GM12801 (cell line): ENCODE results near the gene CD79B.

Experiments used
- CTCF ChIP-seq: IDR thresholded peaks from one replicate; pipeline ENCODE4 v1.5.1; 2011; ENCODE audit warnings: control low read depth; ENCODE audit not compliant: insufficient read length; ENCODE audit errors: extremely low read depth

The CD79B gene

GRCh38 chr17:63960430-63960829, 28.3 kb upstream of the CD79B start:
- TF ChIP-seq CTCF = no peak

GRCh38 chr17:63960006-63960405, 27.9 kb upstream of the CD79B start:
- TF ChIP-seq CTCF = no peak

- TF ChIP-seq CTCF = no peak
Observed at GRCh38 chr17:63956296-63956920, 24.3 kb upstream of the CD79B start.

- TF ChIP-seq CTCF = no peak
Observed at GRCh38 chr17:63955791-63956190, 23.7 kb upstream of the CD79B start.

- no peak for TF ChIP-seq CTCF
Observed at GRCh38 chr17:63955232-63955631, 23.1 kb upstream of the CD79B start.

GRCh38 chr17:63954402-63955063, 22.4 kb upstream of the CD79B start:
- TF ChIP-seq CTCF = no peak

- TF ChIP-seq CTCF = no peak
Observed at GRCh38 chr17:63950940-63951907, 19.1 kb upstream of the CD79B start.
